SW 1271 (cell line): Measurements from ENCODE around the gene GJC2.
"Not testable (repeated sequence)": the region's sequence is repeated elsewhere in the genome, so short reads cannot be mapped to it uniquely, and the experiment has no call there.

Source experiments
- DNase-seq, 2 experiments: peaks; one replicate each; lab custom pipeline; 2025; lab: John Stamatoyannopoulos, UW

Gene GJC2

GRCh38 chr1:228149406-228150119 lies at the start of gene GJC2:
Gene GJC2 (plus strand): TSS chr1:228149930. CDS start chr1:228157759, 7,829 bp downstream.
- no peak for DNase-seq

- DNase-seq: no peak
These were observed 48.7 kb upstream of the GJC2 start for GRCh38 chr1:228100822-228101613.

GRCh38 chr1:228101614-228101993 lies 48.1 kb upstream of the GJC2 start:
- no peak for DNase-seq

GRCh38 chr1:228101994-228102790 lies 47.5 kb upstream of the GJC2 start:
- DNase-seq: peak in 1 of 2 experiments; percentile 5

GRCh38 chr1:228102791-228103620 lies 46.7 kb upstream of the GJC2 start, which contains the start of gene C1orf35:
Gene C1orf35 (minus strand): TSS chr1:228103325. CDS start chr1:228103227, 98 bp downstream.
- DNase-seq: peak; percentile 66 to 76

GRCh38 chr1:228104526-228105269 lies 45.0 kb upstream of the GJC2 start:
- no peak for DNase-seq

GRCh38 chr1:228105270-228105995 lies 44.3 kb upstream of the GJC2 start:
- DNase-seq: no peak

- DNase-seq: no peak
These were observed 43.5 kb upstream of the GJC2 start for GRCh38 chr1:228105996-228106799.

- DNase-seq: no peak
These were observed 43.0 kb upstream of the GJC2 start for GRCh38 chr1:228106800-228107054.

- no peak for DNase-seq
These were observed 42.1 kb upstream of the GJC2 start for GRCh38 chr1:228107636-228108035.

- no peak for DNase-seq
These were observed 41.6 kb upstream of the GJC2 start for GRCh38 chr1:228108055-228108690.

GRCh38 chr1:228108742-228109072 lies 41.0 kb upstream of the GJC2 start:
- no peak for DNase-seq

GRCh38 chr1:228109073-228109961 lies 40.4 kb upstream of the GJC2 start, which contains the start of gene MRPL55:
Gene MRPL55 (minus strand): TSS chr1:228109299. CDS start chr1:228108260, 1,039 bp downstream.
- DNase-seq: peak; percentile 57 to 85

- DNase-seq: peak in 1 of 2 experiments; percentile 12
These were observed 39.7 kb upstream of the GJC2 start for GRCh38 chr1:228109962-228110488.

- DNase-seq: no peak
These were observed 39.2 kb upstream of the GJC2 start for GRCh38 chr1:228110556-228110955.

- not testable (repeated sequence) for DNase-seq
These were observed 38.4 kb upstream of the GJC2 start for GRCh38 chr1:228111315-228111714.

- DNase-seq: no peak
These were observed 37.6 kb upstream of the GJC2 start for GRCh38 chr1:228112167-228112566.

GRCh38 chr1:228112617-228113016 lies 37.1 kb upstream of the GJC2 start:
- no peak for DNase-seq
